Type B pancreatic cell (in vitro differentiated cells): ENCODE measurements around the gene SH2B3. TPM values are rescaled to one million over a fixed set of nuclear protein-coding genes. Genes with fewer than 3 reads are reported as not detected.
A peak's percentile ranks its signal among the peaks of the same experiment; 100 is the strongest.

Experiments used
- DNase-seq: peaks from one replicate; pipeline ENCODE4 v3.0.0; 2021; ENCODE audit warnings: mixed read lengths; ENCODE audit not compliant: unreplicated experiment; ENCODE audit errors: extremely low spot score
- H3K27ac Mint-ChIP-seq: 2 replicates; pipeline ENCODE4 v1.8.0; 2021; ENCODE audit warnings: mild to moderate bottlenecking, mixed read lengths
- H3K27me3 Mint-ChIP-seq: 2 replicates; pipeline ENCODE4 v1.8.0; 2021; ENCODE audit warnings: mixed read lengths
- H3K36me3 Mint-ChIP-seq: 2 replicates; pipeline ENCODE4 v1.8.0; 2021; ENCODE audit warnings: mixed read lengths
- H3K4me1 Mint-ChIP-seq: one replicate; pipeline ENCODE4 v1.8.0; 2021; ENCODE audit warnings: mixed read lengths; ENCODE audit not compliant: unreplicated experiment
- H3K4me3 Mint-ChIP-seq: 2 replicates; pipeline ENCODE4 v1.8.0; 2021; ENCODE audit warnings: mild to moderate bottlenecking, mixed read lengths
- H3K9me3 Mint-ChIP-seq: 2 replicates; pipeline ENCODE4 v1.8.0; 2021; ENCODE audit warnings: mixed read lengths
- CTCF ChIP-seq: fragments of 200-600 bp; sonication (generic); conservative IDR thresholded peaks from 2 replicates; pipeline ENCODE4 v1.5.0; 2021; ENCODE audit warnings: antibody characterized with exemption, mild to moderate bottlenecking
- total RNA-seq: library from RNA; stranded (reverse); gene quantifications from 2 replicates; pipeline ENCODE4 v1.2.1, GENCODE V29; 2021; ENCODE audit warnings: low replicate concordance

The SH2B3 gene
- total RNA-seq, 1 donor from 2014 or later, result 5.2 TPM

- Mint-ChIP-seq H3K4me1 (peaks cover 20% of the 10 kb centered on the region), H3K4me3 (no peak overlapping the region), H3K27ac (peak overlapping the region; percentile 17), H3K36me3 (peaks cover 22% of the 10 kb centered on the region), H3K9me3 (no peaks in the 10 kb centered on the region), H3K27me3 (no peaks in the 10 kb centered on the region)
- no peak for TF ChIP-seq CTCF
- DNase-seq, result peak; percentile 48
Measured at GRCh38 chr12:111446631-111447570, 41.2 kb downstream of the SH2B3 start.

- no peak for TF ChIP-seq CTCF
- Mint-ChIP-seq H3K9me3 (no peaks in the 10 kb centered on the region), H3K27ac (peak overlapping the region; percentile 65)
Measured at GRCh38 chr12:111447571-111448265, 42.0 kb downstream of the SH2B3 start.

GRCh38 chr12:111448266-111448830, 42.6 kb downstream of the SH2B3 start:
- no peak overlapping the region for H3K4me3 Mint-ChIP-seq
- TF ChIP-seq CTCF, result no peak
- H3K27ac Mint-ChIP-seq, result peak overlapping the region; percentile 65
- no peaks in the 10 kb centered on the region for H3K27me3 Mint-ChIP-seq
- H3K4me1 Mint-ChIP-seq, result peaks cover 20% of the 10 kb centered on the region
- H3K36me3 Mint-ChIP-seq, result peaks cover 20% of the 10 kb centered on the region
- peak; percentile 18 for DNase-seq
- H3K9me3 Mint-ChIP-seq, result no peaks in the 10 kb centered on the region

More at GRCh38 chr12:111447571-111448265, 42.0 kb downstream of the SH2B3 start:
- H3K36me3 Mint-ChIP-seq, result peaks cover 22% of the 10 kb centered on the region
- DNase-seq, result peak; percentile 55
- peaks cover 20% of the 10 kb centered on the region for H3K4me1 Mint-ChIP-seq
- H3K27me3 Mint-ChIP-seq, result no peaks in the 10 kb centered on the region
- H3K4me3 Mint-ChIP-seq, result no peak overlapping the region

- TF ChIP-seq CTCF, result no peak
- Mint-ChIP-seq H3K27ac (no peak overlapping the region), H3K4me1 (peaks cover 20% of the 10 kb centered on the region), H3K9me3 (no peaks in the 10 kb centered on the region), H3K36me3 (peaks cover 18% of the 10 kb centered on the region), H3K4me3 (no peak overlapping the region), H3K27me3 (no peaks in the 10 kb centered on the region)
- DNase-seq, result peak; percentile 13
Measured at GRCh38 chr12:111448846-111449790, 43.4 kb downstream of the SH2B3 start.

- Mint-ChIP-seq H3K4me3 (no peak overlapping the region), H3K9me3 (no peaks in the 10 kb centered on the region), H3K36me3 (peaks cover 22% of the 10 kb centered on the region), H3K4me1 (peaks cover 20% of the 10 kb centered on the region), H3K27me3 (no peaks in the 10 kb centered on the region), H3K27ac (no peak overlapping the region)
- DNase-seq, result peak; percentile 37
- no peak for TF ChIP-seq CTCF
Measured at GRCh38 chr12:111450676-111451075, 45.0 kb downstream of the SH2B3 start.
